IPS-18a (cell line): ENCODE data around the gene KCNQ1.

Source experiments
- H3K27ac ChIP-seq: one replicate; pipeline ENCODE4 v1.5.1; 2013; ENCODE audit warnings: low read length
- H3K27me3 ChIP-seq: one replicate; pipeline ENCODE4 v1.6.1; 2013; ENCODE audit warnings: mild to moderate bottlenecking, low read length; ENCODE audit not compliant: control insufficient read depth, insufficient read depth
- H3K36me3 ChIP-seq: one replicate; pipeline ENCODE4 v1.6.1; 2013; ENCODE audit warnings: low read depth, low read length; ENCODE audit not compliant: control insufficient read depth
- H3K4me1 ChIP-seq: one replicate; pipeline ENCODE4 v1.6.1; 2013; ENCODE audit warnings: low read depth, low read length; ENCODE audit not compliant: control insufficient read depth
- H3K4me3 ChIP-seq: one replicate; pipeline ENCODE4 v1.5.1; 2013; ENCODE audit warnings: low read length
- H3K9ac ChIP-seq: one replicate; pipeline ENCODE4 v1.6.1; 2013; ENCODE audit warnings: mild to moderate bottlenecking, low read length, moderate library complexity
- H3K9me3 ChIP-seq: one replicate; pipeline ENCODE4 v1.6.1; 2013; ENCODE audit warnings: low read depth, low read length; ENCODE audit not compliant: control insufficient read depth

The KCNQ1 gene

GRCh38 chr11:2581151-2581930, 136.5 kb downstream of the KCNQ1 start:
- Histone ChIP-seq H3K9ac (no peak overlapping the region), H3K4me1 (no peaks in the 10 kb centered on the region), H3K36me3 (no peaks in the 10 kb centered on the region), H3K27me3 (peaks cover 77% of the 10 kb centered on the region), H3K4me3 (no peak overlapping the region), H3K27ac (no peak overlapping the region), H3K9me3 (no peaks in the 10 kb centered on the region)

GRCh38 chr11:2581931-2582350, 137.1 kb downstream of the KCNQ1 start:
- H3K27ac ChIP-seq = no peak overlapping the region
- no peak overlapping the region for H3K9ac ChIP-seq
- no peaks in the 10 kb centered on the region for H3K36me3 ChIP-seq
- peaks cover 77% of the 10 kb centered on the region for H3K27me3 ChIP-seq
- no peak overlapping the region for H3K4me3 ChIP-seq
- no peaks in the 10 kb centered on the region for H3K9me3 ChIP-seq
- no peaks in the 10 kb centered on the region for H3K4me1 ChIP-seq

- Histone ChIP-seq H3K27me3 (peaks cover 77% of the 10 kb centered on the region), H3K9ac (no peak overlapping the region), H3K27ac (no peak overlapping the region), H3K36me3 (no peaks in the 10 kb centered on the region), H3K9me3 (no peaks in the 10 kb centered on the region), H3K4me1 (no peaks in the 10 kb centered on the region), H3K4me3 (no peak overlapping the region)
Measured at GRCh38 chr11:2582351-2582945, 137.6 kb downstream of the KCNQ1 start.

- Histone ChIP-seq H3K36me3 (no peaks in the 10 kb centered on the region), H3K27ac (no peak overlapping the region), H3K4me1 (no peaks in the 10 kb centered on the region), H3K27me3 (peaks cover 81% of the 10 kb centered on the region), H3K9me3 (no peaks in the 10 kb centered on the region), H3K9ac (no peak overlapping the region), H3K4me3 (no peak overlapping the region)
Measured at GRCh38 chr11:2582946-2583604, 138.3 kb downstream of the KCNQ1 start.

GRCh38 chr11:2583605-2583958, 138.8 kb downstream of the KCNQ1 start:
- peaks cover 86% of the 10 kb centered on the region for H3K27me3 ChIP-seq
- no peaks in the 10 kb centered on the region for H3K36me3 ChIP-seq
- no peak overlapping the region for H3K4me3 ChIP-seq
- no peak overlapping the region for H3K9ac ChIP-seq
- no peak overlapping the region for H3K27ac ChIP-seq
- H3K4me1 ChIP-seq = no peaks in the 10 kb centered on the region
- H3K9me3 ChIP-seq = no peaks in the 10 kb centered on the region

GRCh38 chr11:2584434-2584811, 139.6 kb downstream of the KCNQ1 start:
- H3K27me3 ChIP-seq = peaks cover 87% of the 10 kb centered on the region
- H3K4me1 ChIP-seq = no peaks in the 10 kb centered on the region
- no peak overlapping the region for H3K9ac ChIP-seq
- H3K4me3 ChIP-seq = no peak overlapping the region
- no peaks in the 10 kb centered on the region for H3K9me3 ChIP-seq
- no peaks in the 10 kb centered on the region for H3K36me3 ChIP-seq
- H3K27ac ChIP-seq = no peak overlapping the region

GRCh38 chr11:2584812-2585565, 140.2 kb downstream of the KCNQ1 start:
- Histone ChIP-seq H3K36me3 (no peaks in the 10 kb centered on the region), H3K27ac (no peak overlapping the region), H3K27me3 (peaks cover 90% of the 10 kb centered on the region), H3K4me1 (no peaks in the 10 kb centered on the region), H3K9ac (no peak overlapping the region), H3K9me3 (no peaks in the 10 kb centered on the region), H3K4me3 (no peak overlapping the region)

GRCh38 chr11:2585566-2586086, 140.8 kb downstream of the KCNQ1 start:
- Histone ChIP-seq H3K27me3 (peaks cover 93% of the 10 kb centered on the region), H3K27ac (no peak overlapping the region), H3K4me1 (no peaks in the 10 kb centered on the region), H3K9ac (no peak overlapping the region), H3K9me3 (no peaks in the 10 kb centered on the region), H3K36me3 (no peaks in the 10 kb centered on the region), H3K4me3 (no peak overlapping the region)

- Histone ChIP-seq H3K4me3 (no peak overlapping the region), H3K36me3 (no peaks in the 10 kb centered on the region), H3K9me3 (no peaks in the 10 kb centered on the region), H3K9ac (no peak overlapping the region), H3K27ac (no peak overlapping the region), H3K4me1 (no peaks in the 10 kb centered on the region), H3K27me3 (peaks cover 93% of the 10 kb centered on the region)
Measured at GRCh38 chr11:2586087-2586792, 141.4 kb downstream of the KCNQ1 start.

GRCh38 chr11:2586793-2587131, 142.0 kb downstream of the KCNQ1 start:
- Histone ChIP-seq H3K4me3 (no peak overlapping the region), H3K9ac (no peak overlapping the region), H3K27ac (no peak overlapping the region), H3K9me3 (no peaks in the 10 kb centered on the region), H3K4me1 (no peaks in the 10 kb centered on the region), H3K27me3 (peaks cover 93% of the 10 kb centered on the region), H3K36me3 (no peaks in the 10 kb centered on the region)
